NCI-H2227 treated with DMSO at 0.1 percent for 48 hours (cell line): ENCODE data around the gene ARHGAP1.

ENCODE experiments used
- DNase-seq: peaks from one replicate; lab custom pipeline; 2025; lab: John Stamatoyannopoulos, UW

ARHGAP1 gene

DNA sequence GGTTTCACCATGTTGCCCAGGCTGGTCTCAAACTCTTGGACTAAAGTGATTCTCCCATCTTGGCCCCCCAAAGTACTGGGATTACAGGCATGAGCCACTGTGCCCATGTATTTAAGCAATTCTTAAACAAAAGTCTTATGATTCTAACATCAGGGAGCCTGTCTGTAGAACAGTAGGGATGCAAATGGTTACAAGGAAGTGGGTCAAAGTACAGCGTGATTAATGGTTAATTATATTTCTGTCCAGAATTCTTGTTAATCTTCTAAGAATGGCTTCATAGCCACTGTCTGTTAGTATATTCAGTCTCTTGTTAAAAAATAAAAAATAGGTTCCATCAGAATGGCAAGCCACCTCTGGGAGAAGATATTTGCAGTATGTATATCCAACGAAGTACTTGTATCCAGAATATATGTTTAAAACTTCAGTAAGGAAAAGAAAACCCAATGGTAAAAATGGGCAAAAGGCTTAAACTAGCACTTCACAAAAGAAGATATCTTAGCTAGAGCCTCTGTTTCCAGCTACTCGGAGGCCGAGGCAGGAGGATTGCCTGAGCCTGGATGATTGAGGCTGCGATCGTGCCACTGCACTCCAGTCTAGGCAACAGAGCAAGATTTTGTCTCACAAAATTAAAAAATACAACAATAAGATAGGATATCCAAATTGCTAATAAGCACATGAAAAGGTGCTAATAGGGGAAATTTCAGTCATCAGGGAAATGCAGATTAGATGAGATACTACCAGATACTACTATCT is 60.2 kb downstream of the ARHGAP1 start:
- no peak for DNase-seq

DNA sequence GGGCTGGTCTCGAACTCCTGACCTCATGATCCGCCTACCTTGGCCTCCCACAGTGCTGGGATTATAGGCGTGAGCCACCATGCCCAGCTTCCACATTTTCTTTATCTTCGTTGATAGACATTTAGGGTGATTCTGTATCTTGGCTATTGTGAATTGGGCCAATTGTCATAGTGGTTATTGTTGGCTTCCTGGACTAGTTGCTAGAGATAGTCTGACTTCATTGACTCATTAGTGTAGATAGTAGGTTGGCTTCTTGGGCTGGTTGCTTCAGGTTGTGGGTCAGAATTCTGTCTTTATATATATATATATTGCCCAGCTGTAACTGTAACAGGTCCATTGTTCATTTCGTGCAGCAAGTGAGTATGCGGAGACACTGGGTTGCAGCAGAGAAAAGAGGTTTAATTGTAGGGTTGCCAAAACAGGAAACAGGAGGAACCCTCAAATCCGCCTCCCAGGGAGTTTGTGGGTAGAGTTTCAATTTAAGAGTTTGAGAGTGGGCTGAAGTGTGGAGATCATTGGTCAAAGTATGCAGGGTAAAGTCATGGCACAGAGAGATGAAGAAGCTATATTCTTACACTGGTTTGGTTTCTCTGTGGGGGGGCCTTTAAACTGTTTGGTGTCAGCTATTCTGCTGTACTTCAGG is 61.1 kb downstream of the ARHGAP1 start:
- DNase-seq = no peak

DNA sequence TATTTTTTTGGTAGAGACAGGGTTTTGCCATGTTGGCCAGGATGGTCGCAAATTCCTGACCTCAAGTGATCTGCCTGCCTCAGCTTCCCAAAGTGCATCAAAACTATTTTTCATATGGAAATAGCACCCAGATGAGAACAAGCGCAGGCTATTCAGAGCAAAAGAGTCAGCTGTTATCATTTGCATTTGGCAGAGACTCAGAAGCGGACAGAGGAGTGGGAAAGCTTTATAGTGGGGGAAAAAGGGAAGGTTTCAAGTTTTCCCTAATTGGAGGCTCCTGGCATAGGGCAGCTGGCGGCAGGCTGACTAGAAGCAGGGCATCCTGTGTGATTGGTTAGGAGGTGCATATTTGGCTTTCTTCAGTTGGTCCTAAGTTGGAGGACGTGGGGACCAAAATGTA is 62.9 kb downstream of the ARHGAP1 start:
- DNase-seq = no peak

DNA sequence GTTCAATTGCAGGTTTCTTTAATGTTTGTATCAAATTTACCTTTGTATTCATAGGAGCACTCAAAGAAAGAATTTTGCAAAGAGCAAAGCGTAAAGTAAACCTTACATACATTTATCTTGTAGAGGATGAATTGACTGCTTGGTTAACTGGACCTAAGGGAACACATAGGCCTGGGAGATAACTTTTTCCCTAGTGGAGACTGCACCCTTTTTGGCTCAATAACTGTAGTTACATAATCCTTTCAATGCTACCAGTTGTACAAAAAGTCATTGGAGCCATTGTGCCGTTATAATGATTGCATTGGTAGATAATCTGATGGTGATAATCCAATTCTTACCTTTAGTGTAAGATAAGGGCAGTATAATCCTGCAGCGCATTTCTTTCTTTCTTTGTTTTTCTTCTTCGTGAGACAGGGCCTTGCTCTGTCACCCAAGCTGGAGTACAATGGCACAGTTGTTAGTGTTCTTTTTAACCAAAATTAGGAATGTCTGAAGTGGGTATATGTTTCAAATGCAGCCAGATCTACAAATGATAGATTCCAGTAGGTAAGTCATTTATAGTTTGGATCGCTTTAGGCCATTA is 64.8 kb downstream of the ARHGAP1 start:
- no peak for DNase-seq

DNA sequence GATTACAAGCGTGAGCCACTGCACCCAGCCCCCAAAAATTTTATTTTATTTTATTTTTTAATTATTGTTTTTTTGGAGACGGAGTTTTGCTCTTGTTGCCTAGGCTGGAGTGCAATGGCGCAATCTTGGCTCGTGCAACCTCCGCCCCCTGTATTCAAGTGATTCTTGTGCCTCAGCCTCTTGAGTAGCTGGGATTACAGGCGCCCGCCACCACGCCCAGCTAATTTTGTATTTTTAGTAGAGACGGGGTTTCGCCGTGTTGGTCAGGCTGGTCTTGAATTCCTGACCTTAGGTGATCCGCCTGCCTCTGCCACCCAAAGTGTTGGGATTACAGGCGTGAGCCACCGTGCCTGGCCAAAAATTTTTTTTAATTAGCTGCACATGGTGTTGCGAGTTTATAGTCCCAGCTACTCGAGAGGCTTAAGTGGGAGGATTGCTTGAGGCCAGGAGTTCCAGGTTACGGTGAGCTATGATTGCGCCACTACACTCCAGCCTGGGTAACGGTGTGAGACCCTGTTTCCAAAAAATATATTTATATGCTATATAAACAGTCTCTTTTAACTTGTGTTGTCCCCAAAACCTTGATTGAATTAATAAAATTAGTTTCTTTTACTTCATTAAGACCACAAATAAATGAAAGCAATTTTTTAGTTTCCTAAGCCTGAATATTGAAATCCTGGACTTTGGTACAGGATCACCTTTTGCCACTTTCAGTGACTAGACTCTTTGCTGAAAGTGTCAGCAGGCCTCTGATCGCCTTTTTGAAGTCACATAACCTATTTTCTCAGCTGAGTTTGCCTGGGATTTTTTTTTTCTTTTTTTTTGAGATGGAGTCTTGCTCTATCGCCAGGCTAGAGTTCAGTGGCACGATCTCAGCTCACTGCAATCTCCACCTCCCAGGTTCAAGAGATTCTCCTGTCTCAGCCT is 66.9 kb downstream of the ARHGAP1 start:
- no peak for DNase-seq

DNA sequence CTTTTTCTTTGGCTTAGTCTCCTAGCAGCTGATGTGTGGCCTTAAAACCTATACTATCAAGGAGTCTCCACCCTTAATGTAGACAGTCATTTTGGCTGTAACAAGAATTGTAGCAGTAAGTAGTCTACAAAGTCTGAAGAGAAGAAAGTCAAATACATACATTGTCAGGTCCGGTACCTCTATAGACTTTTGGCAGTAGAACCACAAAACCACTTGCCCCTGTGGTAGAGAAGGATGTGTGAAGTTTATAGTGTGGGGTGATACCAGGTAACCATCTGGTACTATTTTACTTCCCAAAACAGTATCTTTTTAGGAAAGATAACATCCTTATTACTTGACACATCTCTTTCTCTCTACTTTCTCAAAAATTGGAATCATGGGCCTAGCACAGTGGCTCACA is 67.9 kb downstream of the ARHGAP1 start:
- DNase-seq = no peak

DNA sequence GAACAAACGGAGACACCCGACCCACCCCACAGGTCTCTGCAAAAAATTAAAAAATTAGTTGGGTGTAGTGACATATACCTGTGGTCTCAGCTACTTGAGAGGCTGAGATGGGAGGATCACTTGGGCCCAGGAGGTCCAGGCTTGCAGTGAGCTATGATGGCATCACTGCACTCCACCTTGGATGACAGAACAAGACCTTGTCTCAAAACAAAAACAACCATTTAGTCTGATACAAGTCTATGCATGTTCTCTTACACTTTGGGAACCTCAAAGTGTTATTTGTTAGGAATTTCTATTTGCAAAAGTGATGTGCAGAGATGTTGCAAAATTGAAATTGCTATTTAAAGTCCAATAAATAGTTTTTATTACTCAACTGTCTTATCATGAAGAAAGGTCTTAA is 68.7 kb downstream of the ARHGAP1 start:
- DNase-seq = no peak

DNA sequence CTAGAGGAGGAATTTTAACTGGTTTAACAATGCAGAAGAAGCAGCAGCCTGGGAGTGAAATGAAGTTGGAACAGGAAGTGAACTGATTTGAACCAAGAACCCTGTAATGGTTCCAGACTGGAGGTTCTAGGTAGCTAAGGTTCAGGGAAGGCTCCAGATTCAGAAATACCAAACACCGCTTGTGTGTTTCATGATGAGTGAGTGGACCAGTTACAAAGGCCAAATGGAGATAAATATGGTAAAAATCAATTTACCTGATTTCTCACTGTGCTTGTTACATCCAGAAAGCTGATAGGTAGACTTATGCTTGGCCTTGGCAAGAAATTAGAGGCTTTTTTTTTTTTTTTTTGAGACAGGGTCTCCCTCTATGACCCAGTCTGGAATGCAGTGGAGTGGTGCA is 70.2 kb downstream of the ARHGAP1 start:
- no peak for DNase-seq

DNA sequence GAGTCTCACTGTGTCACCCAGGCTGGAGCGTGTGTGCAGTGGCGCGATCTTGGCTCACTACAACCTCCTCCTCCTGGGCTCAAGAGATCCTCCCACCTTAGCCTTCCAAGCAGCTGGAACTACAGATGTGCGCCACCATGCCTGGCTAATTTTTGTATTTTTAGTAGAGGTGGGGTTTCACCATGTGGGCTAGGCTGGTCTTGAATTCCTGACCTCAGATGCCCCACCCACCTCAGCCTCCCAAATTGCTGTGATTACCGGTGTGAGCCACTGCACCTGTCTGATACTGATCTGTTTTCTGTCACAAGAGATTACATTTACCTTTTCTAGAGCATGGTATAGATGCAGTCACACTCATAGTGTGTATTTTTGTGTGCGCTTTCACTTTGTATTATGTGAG is 71.5 kb downstream of the ARHGAP1 start:
- no peak for DNase-seq
